Suprapubic skin (tissue), 4 donors: ENCODE results near the gene CEP112.

ENCODE experiments used
- POLR2A ChIP-seq, 2 donors: fragments of 450-650 bp; IDR thresholded peaks; one replicate each; pipeline ENCODE4 v1.6.1; 2017; ENCODE audit warnings: antibody characterized with exemption in 2 of 2, mild to moderate bottlenecking in 2 of 2, moderate library complexity in 2 of 2
- POLR2AphosphoS5 ChIP-seq, 3 donors: sonication (generic); formaldehyde crosslinking; IDR thresholded peaks; one replicate each; pipeline ENCODE4 v1.6.1; 2017; ENCODE audit warnings: antibody characterized with exemption in 3 of 3
- TF ChIP-seq, protein P1 (sequence below), 2 donors: fragments of 200-600 bp in 1 of 2; fragments of 450-650 bp in 1 of 2; sonication (generic) in 1 of 2; IDR thresholded peaks; one replicate each; pipeline ENCODE4 v1.5.1; 2016 to 2019; ENCODE audit warnings: antibody characterized with exemption in 2 of 2, mild to moderate bottlenecking in 1 of 2, moderate library complexity in 1 of 2

DNA sequence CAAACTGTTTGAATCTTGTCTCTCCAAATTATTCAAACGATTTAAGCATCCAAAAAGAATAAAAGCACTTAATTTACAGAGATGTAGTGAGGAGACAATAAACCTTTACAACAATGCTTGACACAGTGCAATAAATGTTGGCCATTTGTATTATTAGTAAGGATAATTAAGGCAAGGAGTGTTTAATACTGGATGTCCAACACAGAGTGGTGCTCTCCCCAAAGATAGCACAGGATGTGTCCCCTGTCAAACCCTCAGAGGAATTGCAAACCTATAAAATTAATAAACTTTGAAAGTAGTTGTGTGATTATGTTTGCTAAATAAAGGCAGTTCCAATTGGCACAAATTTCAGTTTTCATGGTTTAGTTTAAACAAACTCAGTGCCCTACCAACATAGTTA lies 377.5 kb downstream of the CEP112 start:
- TF ChIP-seq POLR2A (IDR thresholded peaks at IDR 0.05) (no peak), POLR2AphosphoS5 (IDR thresholded peaks at IDR 0.05) (no peak)
- TF ChIP-seq, protein P1, sequence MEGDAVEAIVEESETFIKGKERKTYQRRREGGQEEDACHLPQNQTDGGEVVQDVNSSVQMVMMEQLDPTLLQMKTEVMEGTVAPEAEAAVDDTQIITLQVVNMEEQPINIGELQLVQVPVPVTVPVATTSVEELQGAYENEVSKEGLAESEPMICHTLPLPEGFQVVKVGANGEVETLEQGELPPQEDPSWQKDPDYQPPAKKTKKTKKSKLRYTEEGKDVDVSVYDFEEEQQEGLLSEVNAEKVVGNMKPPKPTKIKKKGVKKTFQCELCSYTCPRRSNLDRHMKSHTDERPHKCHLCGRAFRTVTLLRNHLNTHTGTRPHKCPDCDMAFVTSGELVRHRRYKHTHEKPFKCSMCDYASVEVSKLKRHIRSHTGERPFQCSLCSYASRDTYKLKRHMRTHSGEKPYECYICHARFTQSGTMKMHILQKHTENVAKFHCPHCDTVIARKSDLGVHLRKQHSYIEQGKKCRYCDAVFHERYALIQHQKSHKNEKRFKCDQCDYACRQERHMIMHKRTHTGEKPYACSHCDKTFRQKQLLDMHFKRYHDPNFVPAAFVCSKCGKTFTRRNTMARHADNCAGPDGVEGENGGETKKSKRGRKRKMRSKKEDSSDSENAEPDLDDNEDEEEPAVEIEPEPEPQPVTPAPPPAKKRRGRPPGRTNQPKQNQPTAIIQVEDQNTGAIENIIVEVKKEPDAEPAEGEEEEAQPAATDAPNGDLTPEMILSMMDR (IDR thresholded peaks at IDR 0.05), result no peak
